Heart left ventricle (tissue), 16 donors: ENCODE data around the gene OR52E2. TPM values are rescaled to one million over a fixed set of nuclear protein-coding genes. Genes with fewer than 3 reads are reported as not detected.

Experiments used
- ATAC-seq, 4 donors: fragments of 200-7000 bp; cut with Tn5 transposase; one replicate each; pipeline ENCODE4 v1.9.1; 2020 to 2022; ENCODE audit warnings: moderate library complexity in 4 of 4, mild to moderate bottlenecking in 3 of 4, moderate number of reproducible peaks in 1 of 4
- DNase-seq, 5 donors: peaks; one replicate each; pipeline ENCODE4 v3.0.0-alpha.2; 2020
- H3K27ac ChIP-seq, 12 donors: fragments of 200-600 bp; sonication (generic) in 4 of 12; one replicate each; pipeline versions ENCODE4 v1.5.0 to v1.8.0; 2016 to 2022; ENCODE audit warnings: mild to moderate bottlenecking in 2 of 12
- H3K27me3 ChIP-seq, 9 donors: fragments of 200-600 bp; sonication (generic) in 2 of 9; one replicate each; pipeline versions ENCODE4 v1.5.1 to v1.8.0; 2016 to 2022; ENCODE audit warnings: mild to moderate bottlenecking in 3 of 9
- H3K36me3 ChIP-seq, 9 donors: fragments of 200-600 bp; sonication (generic) in 2 of 9; one replicate each; pipeline versions ENCODE4 v1.5.0 to v1.8.0; 2018 to 2022; ENCODE audit warnings: mild to moderate bottlenecking in 2 of 9
- H3K4me1 ChIP-seq, 12 donors: fragments of 200-600 bp; sonication (generic) in 4 of 12; one replicate each; pipeline versions ENCODE4 v1.5.0 to v1.8.0; 2016 to 2022; ENCODE audit warnings: mild to moderate bottlenecking in 3 of 12
- H3K4me3 ChIP-seq, 12 donors: fragments of 200-600 bp; sonication (generic) in 4 of 12; one replicate each; pipeline versions ENCODE4 v1.5.0 to v1.8.0; 2017 to 2022; ENCODE audit warnings: mild to moderate bottlenecking in 9 of 12, moderate library complexity in 4 of 12
- H3K9me3 ChIP-seq, 12 donors: fragments of 200-600 bp; sonication (generic) in 4 of 12; one replicate each; pipeline versions ENCODE4 v1.5.0 to v1.8.0; 2016 to 2022; ENCODE audit warnings: mild to moderate bottlenecking in 1 of 12
- CTCF ChIP-seq, 12 donors: fragments of 200-600 bp; sonication (generic) in 4 of 12; IDR thresholded peaks; one replicate each; pipeline versions ENCODE4 v1.5.0 to v1.8.0; 2018 to 2022; ENCODE audit warnings: antibody characterized with exemption in 12 of 12, mild to moderate bottlenecking in 5 of 12
- POLR2A ChIP-seq, 2 donors: fragments of 450-650 bp; IDR thresholded peaks; one replicate each; pipeline ENCODE4 v1.6.1; 2017; ENCODE audit warnings: antibody characterized with exemption in 2 of 2, mild to moderate bottlenecking in 2 of 2, moderate library complexity in 2 of 2
- WGBS, 4 donors: extraction: QIAGEN DNeasy Blood & Tissue Kit in 2 of 4; methylation state at CpG; one replicate each; pipeline versions ENCODE4 v1.1.5 to v1.1.7; 2013 to 2018; 5-methylcytosine and 5-hydroxymethylcytosine counted together
- intact Hi-C, 10 donors: fragments of 100-400 bp; cut with DNase I; formaldehyde crosslinking; loops; one replicate each; pipeline versions ENCODE4 v1.11.1 to v1.14.2; 2022
- long read RNA-seq, 3 donors: library from polyadenylated mRNA; unstranded; transcript quantifications; one replicate each; pipeline ENCODE4 v2.0.0, GENCODE V29; 2020 to 2021
- polyA plus RNA-seq, 2 donors: library from polyadenylated mRNA; stranded (reverse); fragments of 200-250 nt; gene quantifications; one replicate each; pipeline ENCODE4 v1.2.3, GENCODE V29; 2013
- total RNA-seq, 9 donors: library from RNA; depleted of rRNA in 2 of 9; stranded (reverse); fragments of >200 nt in 2 of 9; fragmentation: NEBNext Ultra II Directional in 3 of 9; extraction: Animal tissue kit (Norgen Biotek cat#: 25700) in 3 of 9; gene quantifications; one replicate each; pipeline versions ENCODE4 v1.1.0 to v1.2.4, GENCODE V29; 2016 to 2023
- donor health status: ischemic (EF 13 %, LVEDD 7.1; RV severe dilation, severe dysfunction).
- donor health status: healthy with polysubstance abuse.
- donor health status: DM: no; HTN: yes; CAD: no.
- donor health status: DM: no; HTN: no; CAD: no.
- donor health status: ischemic (EF 25% LVEDD 6.9; RV normal size, moderate dysfunction).
- donor health status: ischemic (EF 25% LVEDD 5.7; RV mildly dilated, moderate dysfunction).
- donor health status: healthy.
- donor health status: DM: yes; HTN: yes; CAD: no.
- donor health status: ischemic (EF 35%, LVEDD 5.7; RV mildly dilated, moderate dysfunction).
- donor health status: nonischemic (EF 11% LVEDD 7.7; RV severe dilation, severe dysfunction).
- donor health status: DM: yes; HTN: yes; CAD: no.
- donor health status: PGD.
- donor health status: ischemic (EF 29% LVEDD 5.4; RV normal size, mild dysfunction).
- donor health status: nonischemic (EF 23%, LVEDD 6.1; RV moderate dilation, normal function).

The OR52E2 gene
- total RNA-seq (not detected), polyA plus RNA-seq (not detected)
- long read RNA-seq, donor 1 = 0 reads
- long read RNA-seq, donor 2 = 0 reads
- long read RNA-seq, donor 3 = 0 reads

- ATAC-seq (no peak), DNase-seq (no peak)
- Histone ChIP-seq H3K27ac (no peak within 1 kb of the TSS), H3K9me3 (no peaks in the 10 kb centered on the region), H3K27me3 (no peaks in the 10 kb centered on the region), H3K4me3 (no peak within 1 kb of the TSS), H3K36me3 (no peaks in the 10 kb centered on the region), H3K4me1 (no peaks in the 10 kb centered on the region)
- intact Hi-C loops = no loop called here
- WGBS, 4 donors = 74 to 90% (median 88%) methylated on average over 3 of the region's 3 CpGs
- TF ChIP-seq POLR2A (IDR thresholded peaks at IDR 0.05) = no peak
- TF ChIP-seq CTCF (IDR thresholded peaks at IDR 0.05) = no peak
Observed at GRCh38 chr11:5059391-5059790, at the start of gene OR52E2. Gene OR52E2, minus strand, starts transcription at chr11:5059627. Its CDS starts 0 bp downstream, at chr11:5059627.

- TF ChIP-seq POLR2A (IDR thresholded peaks at IDR 0.05) = no peak
- TF ChIP-seq CTCF (IDR thresholded peaks at IDR 0.05) = no peak
- Histone ChIP-seq H3K27ac (no peak overlapping the region), H3K4me1 (no peaks in the 10 kb centered on the region), H3K4me3 (no peak overlapping the region), H3K27me3 (peaks cover 0 to 5% (median 0%) of the 10 kb centered on the region in 9 donors), H3K36me3 (no peaks in the 10 kb centered on the region), H3K9me3 (no peaks in the 10 kb centered on the region)
- DNase-seq = no peak
- 44 to 59% (median 47%) methylated on average over 3 of the region's 3 CpGs for WGBS, 4 donors
- intact Hi-C loops = no loop called here
- ATAC-seq = no peak
Observed at GRCh38 chr11:5107285-5107684, 47.9 kb upstream of the OR52E2 start.

- Histone ChIP-seq H3K9me3 (no peaks in the 10 kb centered on the region), H3K4me3 (no peak overlapping the region), H3K36me3 (no peaks in the 10 kb centered on the region), H3K27me3 (peaks cover 0 to 5% (median 0%) of the 10 kb centered on the region in 9 donors), H3K4me1 (no peaks in the 10 kb centered on the region), H3K27ac (no peak overlapping the region)
- no peak for ATAC-seq
- no peak for TF ChIP-seq POLR2A (IDR thresholded peaks at IDR 0.05)
- TF ChIP-seq CTCF (IDR thresholded peaks at IDR 0.05) = no peak
- intact Hi-C loops = no loop called here
- no peak for DNase-seq
Observed at GRCh38 chr11:5103066-5103465, 43.6 kb upstream of the OR52E2 start.

GRCh38 chr11:5102246-5102645, 42.8 kb upstream of the OR52E2 start:
- intact Hi-C loops = no loop called here
- Histone ChIP-seq H3K36me3 (no peaks in the 10 kb centered on the region), H3K27ac (no peak overlapping the region), H3K4me3 (no peak overlapping the region), H3K4me1 (no peaks in the 10 kb centered on the region), H3K27me3 (peaks cover 0 to 5% (median 0%) of the 10 kb centered on the region in 9 donors), H3K9me3 (no peaks in the 10 kb centered on the region)
- DNase-seq (no peak), ATAC-seq (no peak)
- TF ChIP-seq POLR2A (IDR thresholded peaks at IDR 0.05) (no peak), CTCF (IDR thresholded peaks at IDR 0.05) (no peak)
- 26 to 73% (median 37%) methylated on average over 2 of the region's 2 CpGs for whole genome bisulfite sequencing, 4 donors
